Astrocyte (in vitro differentiated cells and primary cell): ENCODE measurements around the gene JAZF1. TPM values are rescaled to one million over a fixed set of nuclear protein-coding genes. Genes with fewer than 3 reads are reported as not detected.

Experiments
- DNase-seq: peaks from one replicate; pipeline ENCODE4 v3.0.0-alpha.2; 2010; ENCODE audit warnings: low read depth
- FAIRE-seq: peaks from 2 replicates; lab custom pipeline; 2011; peaks lifted over from hg19 to GRCh38; lab: Jason Lieb, UNC
- H2AFZ ChIP-seq: 2 replicates; pipeline ENCODE4 v1.6.0; 2012; ENCODE audit warnings: low read depth, low read length, inconsistent platforms
- H3K27ac ChIP-seq: 2 replicates; pipeline ENCODE4 v1.5.1; 2011; ENCODE audit warnings: low read depth, low read length, inconsistent platforms
- H3K27me3 ChIP-seq: 2 replicates; pipeline ENCODE4 v1.6.0; 2011; ENCODE audit warnings: low read length, inconsistent platforms; ENCODE audit not compliant: insufficient read depth
- H3K36me3 ChIP-seq: 2 replicates; pipeline ENCODE4 v1.5.1; 2011; ENCODE audit warnings: low read length, inconsistent platforms; ENCODE audit not compliant: insufficient read depth
- H3K4me1 ChIP-seq: 2 replicates; pipeline ENCODE4 v1.5.1; 2011; ENCODE audit warnings: low read length, inconsistent platforms; ENCODE audit not compliant: insufficient read depth
- H3K4me2 ChIP-seq: 2 replicates; pipeline ENCODE4 v1.6.0; 2012; ENCODE audit warnings: low read length, inconsistent platforms
- H3K4me3 ChIP-seq: 2 replicates; pipeline ENCODE4 v1.5.1; 2011; ENCODE audit warnings: low read depth, mild to moderate bottlenecking, low read length, inconsistent platforms; ENCODE audit not compliant: insufficient read depth
- H3K79me2 ChIP-seq: 2 replicates; pipeline ENCODE4 v1.6.0; 2012; ENCODE audit warnings: mild to moderate bottlenecking, low read length, inconsistent platforms; ENCODE audit not compliant: insufficient read depth
- H3K9ac ChIP-seq: 2 replicates; pipeline ENCODE4 v1.6.0; 2012; ENCODE audit warnings: mild to moderate bottlenecking, low read length, inconsistent platforms
- H3K9me3 ChIP-seq: 2 replicates; pipeline ENCODE4 v1.5.1; 2012; ENCODE audit warnings: low read depth, mild to moderate bottlenecking, low read length, inconsistent platforms; ENCODE audit not compliant: insufficient read depth
- H4K20me1 ChIP-seq: 2 replicates; pipeline ENCODE4 v1.6.0; 2012; ENCODE audit warnings: low read length, inconsistent platforms; ENCODE audit not compliant: insufficient read depth
- H3K27ac Mint-ChIP-seq: one replicate; pipeline ENCODE4 v1.8.0; 2021; ENCODE audit warnings: mild to moderate bottlenecking, mixed read lengths; ENCODE audit not compliant: unreplicated experiment
- H3K27me3 Mint-ChIP-seq: one replicate; pipeline ENCODE4 v1.8.0; 2021; ENCODE audit warnings: low read depth, mixed read lengths; ENCODE audit not compliant: unreplicated experiment
- H3K36me3 Mint-ChIP-seq: one replicate; pipeline ENCODE4 v1.8.0; 2021; ENCODE audit warnings: low read depth, mixed read lengths; ENCODE audit not compliant: unreplicated experiment
- H3K4me1 Mint-ChIP-seq: one replicate; pipeline ENCODE4 v1.8.0; 2021; ENCODE audit warnings: low read depth, mixed read lengths; ENCODE audit not compliant: unreplicated experiment
- H3K4me3 Mint-ChIP-seq: one replicate; pipeline ENCODE4 v1.8.0; 2021; ENCODE audit warnings: mild to moderate bottlenecking, moderate library complexity, mixed read lengths; ENCODE audit not compliant: unreplicated experiment
- H3K9me3 Mint-ChIP-seq: one replicate; pipeline ENCODE4 v1.8.0; 2021; ENCODE audit warnings: mild to moderate bottlenecking, mixed read lengths; ENCODE audit not compliant: unreplicated experiment
- CTCF ChIP-seq: IDR thresholded peaks from 2 replicates; pipeline ENCODE4 v1.5.1; 2011; ENCODE audit warnings: low read depth, mild to moderate bottlenecking, inconsistent platforms, low read length, moderate library complexity; ENCODE audit not compliant: insufficient read depth
- EZH2 ChIP-seq: IDR thresholded peaks from 2 replicates; pipeline ENCODE4 v1.6.1; 2012; ENCODE audit warnings: mild to moderate bottlenecking, low read length, inconsistent platforms; ENCODE audit not compliant: insufficient read depth
- total RNA-seq: library from RNA; stranded (reverse); gene quantifications from 2 replicates; pipeline ENCODE4 v1.2.1, GENCODE V29; 2021

The JAZF1 gene
- total RNA-seq, 1 donor from 2014 or later, result 20.1 TPM

- no peak for DNase-seq
- Histone ChIP-seq H3K4me1 (peaks cover 12% of the 10 kb centered on the region), H4K20me1 (peaks cover 35% of the 10 kb centered on the region), H3K36me3 (no peaks in the 10 kb centered on the region), H3K27ac (no peak overlapping the region), H3K79me2 (peaks cover 79% of the 10 kb centered on the region), H3K27me3 (no peaks in the 10 kb centered on the region), H3K9me3 (no peaks in the 10 kb centered on the region), H3K4me2 (no peak overlapping the region), H3K9ac (no peak overlapping the region), H3K4me3 (no peak overlapping the region), H2AFZ (no peak overlapping the region)
- H3K4me3 Mint-ChIP-seq, result no peak overlapping the region
- FAIRE-seq, result no peak
- no peaks in the 10 kb centered on the region for H3K9me3 Mint-ChIP-seq
- peak overlapping the region; percentile 53 for H3K27ac Mint-ChIP-seq
- no peaks in the 10 kb centered on the region for H3K27me3 Mint-ChIP-seq
- peaks cover 33% of the 10 kb centered on the region for H3K4me1 Mint-ChIP-seq
- TF ChIP-seq EZH2, result no peak
- TF ChIP-seq CTCF, result no peak
- peaks cover 3% of the 10 kb centered on the region for H3K36me3 Mint-ChIP-seq
Measured at GRCh38 chr7:28174901-28175661, 5.5 kb downstream of the JAZF1 start.

- DNase-seq, result no peak
- Mint-ChIP-seq H3K9me3 (no peaks in the 10 kb centered on the region), H3K4me1 (peaks cover 33% of the 10 kb centered on the region), H3K4me3 (no peak overlapping the region), H3K27me3 (no peaks in the 10 kb centered on the region), H3K36me3 (peaks cover 3% of the 10 kb centered on the region), H3K27ac (peak overlapping the region; percentile 53)
- FAIRE-seq, result no peak
- Histone ChIP-seq H3K27ac (no peak overlapping the region), H2AFZ (no peak overlapping the region), H4K20me1 (peaks cover 35% of the 10 kb centered on the region), H3K9me3 (no peaks in the 10 kb centered on the region), H3K27me3 (no peaks in the 10 kb centered on the region), H3K4me2 (no peak overlapping the region), H3K79me2 (peaks cover 79% of the 10 kb centered on the region), H3K36me3 (no peaks in the 10 kb centered on the region), H3K9ac (no peak overlapping the region), H3K4me1 (peaks cover 12% of the 10 kb centered on the region), H3K4me3 (no peak overlapping the region)
- TF ChIP-seq EZH2 (no peak), CTCF (no peak)
Measured at GRCh38 chr7:28174442-28174841, 6.2 kb downstream of the JAZF1 start.

GRCh38 chr7:28173531-28173930 lies 7.1 kb downstream of the JAZF1 start:
- Histone ChIP-seq H4K20me1 (peaks cover 35% of the 10 kb centered on the region), H3K9me3 (no peaks in the 10 kb centered on the region), H3K79me2 (peaks cover 81% of the 10 kb centered on the region), H3K27me3 (no peaks in the 10 kb centered on the region), H2AFZ (no peak overlapping the region), H3K36me3 (no peaks in the 10 kb centered on the region), H3K27ac (no peak overlapping the region), H3K9ac (no peak overlapping the region), H3K4me1 (peaks cover 6% of the 10 kb centered on the region), H3K4me3 (no peak overlapping the region), H3K4me2 (no peak overlapping the region)
- TF ChIP-seq CTCF, result no peak
- TF ChIP-seq EZH2, result no peak
- no peak for FAIRE-seq
- H3K4me3 Mint-ChIP-seq, result no peak overlapping the region
- peaks cover 42% of the 10 kb centered on the region for H3K4me1 Mint-ChIP-seq
- H3K27me3 Mint-ChIP-seq, result no peaks in the 10 kb centered on the region
- DNase-seq, result no peak
- no peaks in the 10 kb centered on the region for H3K9me3 Mint-ChIP-seq
- no peak overlapping the region for H3K27ac Mint-ChIP-seq
- H3K36me3 Mint-ChIP-seq, result peaks cover 3% of the 10 kb centered on the region
